Measurements from ENCODE around the gene SERINC5.

GRCh38 chr5:80067531-80068245, 188.2 kb downstream of the SERINC5 start:
- TF ChIP-seq EZH2 (IDR thresholded peaks at IDR 0.05; ENCODE audit: borderline replicate concordance, low read length) (no peak), CTCF (conservative IDR thresholded peaks at IDR 0.05 in 1 of 2, IDR thresholded peaks at IDR 0.05 in 1 of 2; ENCODE audit: extremely low read depth in 1 of 2, insufficient read depth in 1 of 2, low read depth in 1 of 2, low read length in 2 of 2) (no peak)
